HCEC 1CT (cell line): Measurements from ENCODE around the gene RHEB.

ENCODE experiments used
- DNase-seq: peaks from one replicate; pipeline ENCODE4 v3.0.0-alpha.2; 2017

RHEB gene

DNA sequence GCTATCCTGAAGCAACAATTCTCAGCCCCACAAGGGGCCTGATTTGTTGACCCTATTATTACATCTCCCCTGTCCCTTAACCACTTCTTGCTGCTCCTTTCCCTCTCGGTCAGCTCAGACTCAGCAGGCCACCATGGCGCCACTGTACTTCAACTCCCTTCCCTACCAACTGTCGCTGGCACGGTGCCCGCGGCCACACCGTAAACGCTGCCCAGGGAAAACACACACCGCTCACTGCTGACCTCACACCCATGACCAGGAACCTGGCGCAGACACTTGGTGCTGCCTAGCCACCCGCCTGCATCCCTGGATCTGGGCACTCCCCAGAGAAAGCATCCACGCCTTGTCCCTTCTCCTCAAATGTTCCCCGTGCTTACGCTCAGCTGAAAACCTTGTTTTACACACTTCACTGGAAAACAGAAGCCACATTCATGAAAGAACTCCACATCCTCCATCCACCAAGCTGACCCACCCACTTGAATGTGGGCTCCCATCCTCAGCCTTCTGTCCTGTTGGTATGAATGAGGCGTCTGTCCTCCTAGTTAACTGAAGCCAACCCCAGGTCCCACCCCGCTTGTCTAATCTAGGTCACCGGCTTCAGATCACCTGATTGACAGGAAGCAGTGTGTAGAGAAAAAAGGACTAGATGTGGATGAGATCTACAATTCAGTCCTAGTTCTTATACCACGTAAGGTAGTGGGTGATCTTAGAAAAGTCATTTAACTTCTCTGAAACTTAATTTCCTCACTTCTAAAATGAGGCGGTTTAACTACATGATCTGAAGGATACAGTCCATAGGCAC lies 51.3 kb downstream of the RHEB start:
- no peak for DNase-seq

- no peak for DNase-seq
These were observed 54.5 kb downstream of the RHEB start for GRCh38 chr7:151465169-151465568.

DNA sequence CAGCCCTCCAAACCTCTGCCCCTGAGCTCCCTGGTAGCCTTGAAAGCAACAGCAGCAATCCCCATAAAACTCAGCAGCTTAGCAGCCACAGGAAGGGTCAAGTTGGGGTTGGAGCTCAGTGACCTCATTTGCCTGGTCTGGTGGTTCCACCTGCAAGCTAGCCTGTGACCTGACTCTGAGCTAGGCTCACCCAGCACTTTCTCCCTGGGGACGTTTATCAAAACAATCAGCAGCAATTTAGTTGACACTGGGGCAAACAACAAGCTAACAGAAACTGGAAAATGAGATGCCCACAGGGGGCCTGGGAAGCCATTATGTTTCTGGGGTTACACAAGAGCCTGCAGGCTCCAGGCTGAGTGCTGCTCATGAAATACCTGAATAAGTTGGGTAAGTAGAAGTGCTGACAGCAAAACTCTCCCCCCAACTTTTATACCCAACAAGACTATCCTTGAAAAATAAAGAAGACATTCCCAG lies 57.4 kb downstream of the RHEB start:
- DNase-seq = no peak

GRCh38 chr7:151461942-151462230 lies 57.8 kb downstream of the RHEB start:
- no peak for DNase-seq

- no peak for DNase-seq
These were observed 58.4 kb downstream of the RHEB start for GRCh38 chr7:151461096-151461941.

DNA sequence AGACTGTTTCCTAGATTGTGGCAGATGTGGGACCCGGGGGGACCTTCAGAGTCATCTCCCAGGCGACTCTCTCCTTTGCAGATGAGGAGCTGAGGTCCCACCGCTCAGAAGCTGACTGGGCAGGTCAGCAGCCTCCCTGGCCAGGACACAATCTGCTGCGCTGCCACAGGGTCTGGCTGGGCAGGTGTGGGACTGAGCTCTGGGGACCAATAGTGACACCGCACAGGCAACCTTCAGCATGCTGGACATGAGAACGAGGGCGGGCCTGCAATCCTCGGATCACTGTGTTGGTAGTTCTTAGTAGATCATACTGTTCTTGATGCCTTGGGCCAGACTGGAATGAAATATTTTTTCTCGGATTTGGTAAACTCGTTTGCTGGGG lies 59.2 kb downstream of the RHEB start:
- no peak for DNase-seq

DNA sequence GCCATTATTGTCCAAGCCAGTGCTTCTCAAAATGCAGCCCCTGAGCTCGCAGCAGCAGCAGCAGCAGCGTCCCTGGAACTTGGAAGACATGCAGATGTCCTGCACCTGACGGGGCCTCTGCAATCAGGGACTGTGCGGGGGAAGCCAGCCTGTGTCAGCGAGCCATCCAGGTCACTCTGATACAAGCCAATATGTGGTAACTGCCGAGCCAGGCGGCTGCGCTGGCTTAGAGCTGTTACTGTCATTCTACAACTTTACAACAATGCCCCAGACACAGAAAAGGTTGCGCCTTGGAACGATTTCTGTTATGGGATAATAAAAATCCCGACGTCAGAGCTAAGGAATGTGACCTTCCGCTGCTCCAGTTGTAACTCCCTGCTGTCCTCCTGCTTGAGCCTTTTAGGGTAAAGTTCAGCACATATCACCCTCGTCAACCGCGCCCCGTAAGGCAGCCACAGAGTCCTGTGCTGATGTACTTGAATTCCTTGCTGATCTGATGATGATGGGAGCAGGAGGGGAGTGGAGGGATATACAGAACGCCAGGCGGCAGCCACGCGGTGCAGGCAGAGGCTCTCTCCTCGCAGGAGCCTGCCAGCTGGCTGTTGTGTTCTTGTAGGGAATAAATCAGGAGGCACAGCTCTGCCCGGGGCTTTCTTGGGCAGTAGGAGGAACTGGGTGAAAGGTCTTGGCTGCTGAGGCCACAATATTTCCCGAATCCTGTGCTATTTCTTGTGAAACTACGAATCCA lies 59.8 kb downstream of the RHEB start:
- peak; percentile 94 for DNase-seq

- no peak for DNase-seq
These were observed 62.2 kb downstream of the RHEB start for GRCh38 chr7:151457534-151457933.

GRCh38 chr7:151456782-151457181 lies 62.9 kb downstream of the RHEB start:
- DNase-seq = no peak

- no peak for DNase-seq
These were observed 63.4 kb downstream of the RHEB start for GRCh38 chr7:151456276-151456675.

DNA sequence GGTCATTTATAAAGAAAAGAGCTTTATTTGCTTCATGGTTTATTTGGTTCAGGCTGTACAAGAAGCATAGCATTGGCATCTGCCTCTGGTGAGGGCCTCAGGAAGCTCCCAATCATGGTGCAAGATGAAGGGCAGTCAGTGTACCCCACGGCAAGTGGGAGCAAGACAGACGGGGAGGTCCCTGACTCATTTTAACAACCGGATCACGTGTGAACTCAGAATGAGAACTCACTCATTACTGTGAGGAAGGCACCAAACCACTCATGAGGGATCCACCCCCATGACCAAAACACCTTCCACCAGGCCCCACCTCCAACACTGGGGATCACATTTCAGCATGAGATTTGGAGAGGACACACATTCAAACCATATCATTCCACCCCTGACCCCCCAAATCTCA lies 64.0 kb downstream of the RHEB start:
- no peak for DNase-seq

GRCh38 chr7:151454932-151455530 lies 64.7 kb downstream of the RHEB start:
- no peak for DNase-seq

DNA sequence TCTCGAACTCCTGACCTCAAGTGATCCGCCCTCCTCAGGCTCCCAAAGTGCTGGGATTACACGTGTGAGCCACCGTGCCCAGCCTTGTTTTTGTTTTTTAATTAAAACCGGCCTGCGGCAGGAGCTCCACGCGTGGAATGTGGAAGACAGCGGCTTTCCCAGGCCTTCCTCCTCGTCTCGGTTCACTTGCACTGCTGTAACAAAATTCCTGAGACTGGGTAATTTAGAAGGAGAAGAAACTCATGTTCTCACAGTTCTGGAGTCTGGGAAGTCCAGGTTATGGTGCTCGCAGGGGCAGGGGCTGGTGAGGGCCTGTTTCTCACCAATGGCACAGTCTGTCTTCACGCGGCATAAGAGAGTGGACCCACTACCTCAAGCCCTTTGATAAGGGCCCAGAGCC lies 65.4 kb downstream of the RHEB start:
- DNase-seq = no peak

GRCh38 chr7:151453326-151453791 lies 66.3 kb downstream of the RHEB start:
- DNase-seq = no peak

DNA sequence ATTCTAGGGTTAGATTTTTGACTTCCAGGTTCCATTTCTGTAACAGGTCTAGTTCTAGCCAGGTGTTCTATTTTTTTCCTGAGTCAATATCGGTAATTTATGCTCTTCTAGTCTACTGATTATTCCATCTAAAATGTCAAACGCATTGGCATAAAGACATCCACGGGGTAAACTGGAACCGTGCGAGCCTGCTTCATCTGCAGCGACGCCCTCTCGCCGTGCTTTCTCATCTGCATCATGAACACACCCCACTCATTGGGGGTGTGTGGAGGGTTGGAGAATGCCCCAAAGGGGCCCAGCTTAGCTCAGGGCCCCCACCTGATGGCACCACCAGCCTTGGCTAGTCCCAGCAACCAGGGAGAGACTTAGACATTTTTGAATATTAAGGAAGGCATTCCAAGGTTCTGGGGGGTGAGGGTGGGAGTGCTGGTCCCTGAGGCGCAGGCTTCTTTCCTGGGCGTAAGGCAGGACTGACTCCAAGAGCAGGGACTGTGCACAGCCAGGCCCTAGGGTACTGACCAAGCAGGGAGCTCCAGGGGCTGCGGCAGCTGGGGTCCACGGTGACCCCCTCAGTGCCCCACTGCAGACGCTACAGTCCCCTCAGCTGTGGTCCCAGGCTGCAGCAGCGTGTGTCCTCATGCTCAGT lies 66.9 kb downstream of the RHEB start:
- DNase-seq = no peak

DNA sequence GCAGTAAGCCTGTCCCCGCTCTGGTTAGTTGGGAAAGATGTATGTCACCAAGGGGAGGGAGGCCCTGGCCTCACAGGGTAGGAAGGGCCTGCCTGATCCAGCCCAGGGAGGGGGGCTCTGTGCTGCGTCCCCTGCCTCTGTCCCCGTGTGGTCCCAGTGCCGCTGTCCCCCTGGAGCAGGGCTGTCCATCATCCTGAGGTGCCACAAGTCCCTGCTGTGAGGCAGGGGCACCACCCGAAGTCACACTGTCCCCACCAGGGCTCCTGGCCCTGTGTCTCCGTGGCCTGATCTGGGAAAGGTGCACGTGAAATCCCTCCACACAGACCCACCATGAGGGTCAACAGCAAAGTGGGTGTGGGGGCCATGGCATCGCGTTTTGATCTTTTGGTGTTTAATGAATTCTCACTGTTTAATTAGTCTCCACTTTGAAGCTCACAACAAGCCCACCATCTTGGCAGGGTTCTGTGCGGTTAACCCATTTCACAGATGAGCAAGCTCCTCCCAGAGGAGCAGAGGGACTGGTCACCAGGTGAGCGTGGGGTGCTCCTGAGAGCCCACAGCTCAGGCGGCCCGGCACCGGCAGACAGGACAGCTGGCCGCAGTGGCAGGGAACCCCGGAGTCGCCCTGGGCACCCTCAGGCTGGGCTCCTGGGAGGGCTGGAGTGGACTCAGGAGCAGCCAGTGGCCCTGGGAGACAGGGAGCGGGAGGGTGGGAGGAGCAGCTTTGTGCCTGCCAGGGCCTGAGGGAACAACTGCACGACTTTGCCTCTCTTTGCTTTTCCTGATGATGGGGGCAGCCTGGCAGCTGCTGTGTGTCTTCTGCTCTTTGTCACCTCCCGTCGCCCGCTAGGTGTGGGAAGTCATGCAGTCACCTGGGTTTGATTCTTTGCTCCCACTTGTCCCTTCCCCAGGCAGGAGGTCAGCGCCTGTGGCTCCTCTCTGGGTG lies 67.8 kb downstream of the RHEB start:
- no peak for DNase-seq

GRCh38 chr7:151451156-151451555 lies 68.5 kb downstream of the RHEB start:
- no peak for DNase-seq

- no peak for DNase-seq
These were observed 69.7 kb downstream of the RHEB start for GRCh38 chr7:151449990-151450389.

GRCh38 chr7:151448261-151449252 lies 71.1 kb downstream of the RHEB start:
- peak; percentile 55 for DNase-seq

GRCh38 chr7:151447901-151448260 lies 71.8 kb downstream of the RHEB start:
- no peak for DNase-seq
